GM13976 (cell line): ENCODE data around the gene HINFP.
A peak's percentile ranks its signal among the peaks of the same experiment; 100 is the strongest.

Source experiments
- DNase-seq: peaks from one replicate; pipeline ENCODE4 v3.0.0; 2012; ENCODE audit warnings: low spot score
- CTCF ChIP-seq: IDR thresholded peaks from 2 replicates; pipeline ENCODE4 v1.5.1; 2012; ENCODE audit warnings: borderline replicate concordance, mild to moderate bottlenecking; ENCODE audit not compliant: insufficient read depth; ENCODE audit errors: extremely low read depth, missing control alignments, control extremely low read depth
- in situ Hi-C: fragments of 300-500 bp; cut with MboI; formaldehyde crosslinking; loops from one replicate; pipeline ENCODE4 v1.12.0; 2022; ENCODE audit warnings: low sequenced_read_pairs, mixed read lengths, inconsistent platforms; ENCODE audit not compliant: unreplicated experiment

The HINFP gene

GRCh38 chr11:119085437-119085847 lies 35.9 kb upstream of the HINFP start:
- in situ Hi-C loops, result no loop called here
- DNase-seq, result peak; percentile 54
- no peak for TF ChIP-seq CTCF

GRCh38 chr11:119087123-119087522 lies 34.3 kb upstream of the HINFP start:
- DNase-seq, result no peak
- in situ Hi-C loops, result no loop called here
- no peak for TF ChIP-seq CTCF

GRCh38 chr11:119087747-119088241 lies 33.6 kb upstream of the HINFP start:
- no peak for DNase-seq
- no peak for TF ChIP-seq CTCF
- in situ Hi-C loops, result no loop called here

- in situ Hi-C loops, result no loop called here
- no peak for DNase-seq
- no peak for TF ChIP-seq CTCF
Measured at GRCh38 chr11:119088406-119088805, 33.0 kb upstream of the HINFP start.

- TF ChIP-seq CTCF, result no peak
- in situ Hi-C loops, result no loop called here
- no peak for DNase-seq
Measured at GRCh38 chr11:119089319-119089718, 32.1 kb upstream of the HINFP start.

GRCh38 chr11:119091178-119091577 lies 30.2 kb upstream of the HINFP start:
- DNase-seq, result no peak
- in situ Hi-C loops, result no loop called here
- no peak for TF ChIP-seq CTCF
